PC-3 (cell line): ENCODE measurements around the gene SHE. TPM values are rescaled to one million over a fixed set of nuclear protein-coding genes. Genes with fewer than 3 reads are reported as not detected.

Source experiments
- ATAC-seq: fragments of 200-7000 bp; cut with Tn5 transposase; 2 replicates; pipeline ENCODE4 v1.9.1; 2020; ENCODE audit warnings: mild to moderate bottlenecking, moderate library complexity
- BruUV-seq: library from RNA; stranded (reverse); fragments of 400-500 nt; replicated peaks from 2 replicates; lab custom pipeline; 2021; lab: Mats Ljungman, UMichigan
- CTCF ChIA-PET: fragments of 300-600 bp; sonication (Branson Sonifier 250); formaldehyde crosslinking; loops from one replicate; lab custom pipeline; 2022; ENCODE audit warnings: antibody characterized with exemption; lab: Charles Lee
- POLR2A ChIA-PET: fragments of 300-600 bp; sonication (Branson Sonifier 250); formaldehyde crosslinking; loops from one replicate; lab custom pipeline; 2022; ENCODE audit warnings: antibody characterized with exemption; ENCODE audit not compliant: unreplicated experiment; lab: Charles Lee
- DNase-seq: peaks from one replicate; pipeline ENCODE4 v3.0.0-alpha.2; 2015
- H2AFZ ChIP-seq: fragments of 300-600 bp; sonication (generic); 2 replicates; pipeline ENCODE4 v1.6.0; 2016; ENCODE audit warnings: antibody characterized with exemption, low read length
- H3F3A ChIP-seq: fragments of 300-600 bp; sonication (generic); one replicate; pipeline ENCODE4 v1.6.0; 2017; ENCODE audit warnings: antibody characterized with exemption, low read length, control low read depth, mild to moderate bottlenecking; ENCODE audit not compliant: unreplicated experiment
- H3K27ac ChIP-seq: fragments of 300-600 bp; sonication (generic); 2 replicates; pipeline ENCODE4 v1.5.1; 2016; ENCODE audit warnings: mild to moderate bottlenecking, low read length
- H3K27me3 ChIP-seq: fragments of 300-600 bp; sonication (generic); 2 replicates; pipeline ENCODE4 v1.6.1; 2016; ENCODE audit warnings: low read length, mixed read lengths
- H3K36me3 ChIP-seq: fragments of 300-600 bp; sonication (generic); 2 replicates; pipeline ENCODE4 v1.6.1; 2016; ENCODE audit warnings: low read depth, mixed run types, low read length, mixed read lengths
- H3K4me1 ChIP-seq: fragments of 300-600 bp; sonication (generic); 2 replicates; pipeline ENCODE4 v1.5.1; 2016; ENCODE audit warnings: low read length; ENCODE audit not compliant: insufficient read depth
- H3K4me2 ChIP-seq: fragments of 300-600 bp; sonication (generic); 2 replicates; pipeline ENCODE4 v1.6.0; 2016; ENCODE audit warnings: low read length
- H3K4me3 ChIP-seq: fragments of 300-600 bp; sonication (generic); 2 replicates; pipeline ENCODE4 v1.5.1; 2016; ENCODE audit warnings: mild to moderate bottlenecking, low read length, mixed read lengths
- H3K79me2 ChIP-seq: fragments of 300-600 bp; sonication (generic); 2 replicates; pipeline ENCODE4 v1.6.1; 2017; ENCODE audit warnings: low read length, mixed read lengths
- H3K9ac ChIP-seq: fragments of 300-600 bp; sonication (generic); 2 replicates; pipeline ENCODE4 v1.6.0; 2016; ENCODE audit warnings: mild to moderate bottlenecking, low read length
- H3K9me2 ChIP-seq: fragments of 300-600 bp; sonication (generic); replicated peaks from 2 replicates; pipeline ENCODE4 v1.6.1; 2016; ENCODE audit warnings: mixed run types, low read length, mixed read lengths
- H3K9me3 ChIP-seq: fragments of 300-600 bp; sonication (generic); 2 replicates; pipeline ENCODE4 v1.6.1; 2016; ENCODE audit warnings: low read length, mixed read lengths
- H4K20me1 ChIP-seq: fragments of 300-600 bp; sonication (generic); 2 replicates; pipeline ENCODE4 v1.6.1; 2016; ENCODE audit warnings: low read length, mixed read lengths
- EZH2 ChIP-seq: fragments of 300-600 bp; sonication (generic); IDR thresholded peaks from one replicate; pipeline ENCODE4 v1.6.1; 2017; ENCODE audit warnings: antibody characterized with exemption, mild to moderate bottlenecking, low read length; ENCODE audit not compliant: unreplicated experiment
- EZH2phosphoT487 ChIP-seq: fragments of 300-600 bp; sonication (generic); IDR thresholded peaks from 2 replicates; pipeline ENCODE4 v1.6.1; 2018; ENCODE audit warnings: mild to moderate bottlenecking, antibody characterized with exemption, low read length, borderline replicate concordance
- intact Hi-C: fragments of 100-400 bp; cut with micrococcal nuclease; formaldehyde crosslinking; loops from 2 replicates; pipeline ENCODE4 v1.9.0; 2023
- total RNA-seq: library from RNA; depleted of rRNA; stranded (reverse); fragments of >200 nt; gene quantifications from 2 replicates; pipeline ENCODE4 v1.2.3, GENCODE V29; 2014
- TF ChIP-seq, protein P1 (sequence below): fragments of 300-600 bp; sonication (generic); conservative IDR thresholded peaks from 2 replicates; pipeline ENCODE4 v1.5.1; 2017; ENCODE audit warnings: antibody characterized with exemption, low read depth, mild to moderate bottlenecking, low read length

The SHE gene
- total RNA-seq, 1 experiment from 2014 or later: not detected

DNA sequence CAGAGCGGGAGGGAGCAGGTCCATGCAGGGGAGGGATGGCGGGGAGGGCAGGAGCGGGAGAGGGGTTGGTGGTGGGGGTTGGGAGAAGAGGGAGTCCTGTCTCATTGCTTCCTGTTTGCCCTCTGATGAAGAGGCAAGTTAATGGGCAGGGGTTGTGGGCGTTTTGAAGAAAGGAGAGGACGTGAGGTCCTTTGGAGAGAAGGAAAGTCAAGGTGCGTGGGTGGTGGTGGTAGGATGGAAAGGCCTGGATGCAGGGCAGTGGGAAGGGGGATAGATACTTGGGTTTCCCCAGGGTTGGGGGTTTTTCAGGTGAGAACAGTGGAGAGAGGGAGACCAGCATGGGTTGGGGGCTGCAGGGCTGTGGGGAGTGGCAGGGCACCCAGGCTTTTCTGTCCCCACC lies 39.0 kb upstream of the SHE start:
- Histone ChIP-seq H3K9me3 (no peaks in the 10 kb centered on the region), H2AFZ (no peak overlapping the region), H3K36me3 (no peaks in the 10 kb centered on the region), H3K9me2 (no peaks in the 10 kb centered on the region), H3K4me3 (no peak overlapping the region), H3K4me2 (no peak overlapping the region), H3K79me2 (no peaks in the 10 kb centered on the region), H3F3A (no peaks in the 10 kb centered on the region), H3K27me3 (peaks cover 45% of the 10 kb centered on the region), H3K27ac (no peak overlapping the region), H4K20me1 (no peaks in the 10 kb centered on the region), H3K4me1 (no peaks in the 10 kb centered on the region), H3K9ac (no peak overlapping the region)
- no peak for DNase-seq
- no peak for ATAC-seq
- BruUV-seq: no TSS peak
- CTCF ChIA-PET: no interaction called here
- intact Hi-C loops: no loop called here
- TF ChIP-seq EZH2: no peak
- TF ChIP-seq, protein P1, sequence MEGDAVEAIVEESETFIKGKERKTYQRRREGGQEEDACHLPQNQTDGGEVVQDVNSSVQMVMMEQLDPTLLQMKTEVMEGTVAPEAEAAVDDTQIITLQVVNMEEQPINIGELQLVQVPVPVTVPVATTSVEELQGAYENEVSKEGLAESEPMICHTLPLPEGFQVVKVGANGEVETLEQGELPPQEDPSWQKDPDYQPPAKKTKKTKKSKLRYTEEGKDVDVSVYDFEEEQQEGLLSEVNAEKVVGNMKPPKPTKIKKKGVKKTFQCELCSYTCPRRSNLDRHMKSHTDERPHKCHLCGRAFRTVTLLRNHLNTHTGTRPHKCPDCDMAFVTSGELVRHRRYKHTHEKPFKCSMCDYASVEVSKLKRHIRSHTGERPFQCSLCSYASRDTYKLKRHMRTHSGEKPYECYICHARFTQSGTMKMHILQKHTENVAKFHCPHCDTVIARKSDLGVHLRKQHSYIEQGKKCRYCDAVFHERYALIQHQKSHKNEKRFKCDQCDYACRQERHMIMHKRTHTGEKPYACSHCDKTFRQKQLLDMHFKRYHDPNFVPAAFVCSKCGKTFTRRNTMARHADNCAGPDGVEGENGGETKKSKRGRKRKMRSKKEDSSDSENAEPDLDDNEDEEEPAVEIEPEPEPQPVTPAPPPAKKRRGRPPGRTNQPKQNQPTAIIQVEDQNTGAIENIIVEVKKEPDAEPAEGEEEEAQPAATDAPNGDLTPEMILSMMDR: no peak
- TF ChIP-seq EZH2phosphoT487: no peak
- POLR2A ChIA-PET: no interaction called here

DNA sequence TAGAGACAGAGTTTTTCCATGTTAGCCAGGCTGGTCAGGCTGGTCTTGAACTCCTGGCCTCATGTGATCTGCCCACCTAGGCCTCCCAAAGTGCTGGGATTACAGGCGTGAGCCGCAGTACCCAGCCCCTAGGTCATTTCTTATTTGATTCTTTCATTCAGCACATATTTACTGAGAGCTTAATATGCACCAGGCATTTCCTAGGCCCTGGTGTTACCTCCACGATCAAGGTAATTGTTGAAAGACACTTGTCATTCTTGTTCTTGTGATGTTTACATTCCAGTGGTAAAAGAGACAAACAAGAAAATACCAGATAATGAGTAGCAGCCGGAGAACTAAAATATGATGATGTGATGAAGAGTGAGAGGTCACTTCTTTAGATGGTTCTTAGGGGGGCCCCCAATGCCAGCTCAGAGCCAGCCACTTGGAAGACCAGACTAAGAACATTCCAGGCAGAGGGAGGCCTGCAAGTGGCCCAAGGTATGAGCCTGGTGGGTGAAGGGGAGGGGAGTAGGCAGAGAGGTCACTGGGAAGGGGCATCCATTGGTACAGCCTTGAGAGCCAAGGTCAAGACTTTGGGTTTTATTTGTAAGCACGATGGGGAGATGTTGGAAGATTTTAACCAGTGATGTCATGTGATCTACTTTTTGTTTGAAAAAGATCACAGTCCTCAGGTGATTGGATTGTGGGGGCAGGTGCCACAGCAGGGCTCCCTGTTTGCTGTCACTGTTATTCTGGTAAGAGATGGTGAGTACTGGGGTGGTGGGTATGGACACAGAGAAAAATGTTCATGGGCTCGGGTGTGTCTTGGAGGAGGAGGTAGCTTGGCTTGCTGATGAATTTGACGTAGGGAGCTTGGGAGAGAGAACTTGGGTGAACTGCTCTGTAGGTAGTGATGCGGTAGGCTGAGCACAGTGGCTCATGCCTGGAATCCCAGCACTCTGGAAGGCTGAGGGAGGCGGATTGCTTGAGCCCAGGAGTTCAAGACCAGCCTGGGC lies 37.6 kb upstream of the SHE start:
- Histone ChIP-seq H3K9me2 (no peaks in the 10 kb centered on the region), H4K20me1 (no peaks in the 10 kb centered on the region), H3K9ac (no peak overlapping the region), H3K79me2 (no peaks in the 10 kb centered on the region), H3K27me3 (peaks cover 55% of the 10 kb centered on the region), H3K27ac (no peak overlapping the region), H2AFZ (no peak overlapping the region), H3K9me3 (no peaks in the 10 kb centered on the region), H3K4me2 (no peak overlapping the region), H3K36me3 (no peaks in the 10 kb centered on the region), H3F3A (no peaks in the 10 kb centered on the region), H3K4me1 (no peaks in the 10 kb centered on the region), H3K4me3 (no peak overlapping the region)
- ChIA-PET CTCF (no interaction called here), POLR2A (no interaction called here)
- TF ChIP-seq EZH2: no peak
- TF ChIP-seq EZH2phosphoT487: no peak
- TF ChIP-seq, protein P1: no peak
- no peak for DNase-seq
- no peak for ATAC-seq
- no TSS peak for BruUV-seq
- intact Hi-C loops: loop anchor here (10.0 kb wide), 1 partner anchor 135 kb away; the partner anchor contains the start of gene IL6R

DNA sequence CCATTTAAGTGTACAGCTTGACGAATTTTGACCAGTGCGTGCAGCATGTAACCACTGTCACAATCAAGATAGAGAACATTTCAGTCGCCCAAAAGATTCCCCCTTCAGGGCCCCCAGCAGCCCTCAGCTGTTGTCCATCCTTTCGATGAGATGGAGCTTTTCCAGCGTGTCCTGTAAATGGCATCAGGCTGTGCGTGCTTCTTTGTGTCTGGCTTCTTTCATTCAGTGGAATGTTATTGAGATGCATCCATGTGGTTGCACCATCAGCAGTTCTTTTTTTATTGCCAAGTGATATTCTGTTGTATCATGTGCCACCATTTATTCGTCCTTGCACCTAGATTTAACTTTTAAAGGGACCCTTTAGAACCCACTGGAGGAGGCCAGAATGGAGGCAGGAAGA lies 34.4 kb upstream of the SHE start:
- DNase-seq: no peak
- no peak overlapping the region for H3K9ac ChIP-seq
- no peak overlapping the region for H3K4me2 ChIP-seq
- no peak overlapping the region for H2AFZ ChIP-seq
- H3K9me3 ChIP-seq: no peaks in the 10 kb centered on the region
- intact Hi-C loops: loop anchor here (10.0 kb wide), 1 partner anchor 132 kb away; the partner anchor contains the start of gene IL6R
- ChIA-PET CTCF (no interaction called here), POLR2A (no interaction called here)
- H3K4me3 ChIP-seq: no peak overlapping the region
- no peaks in the 10 kb centered on the region for H3K79me2 ChIP-seq
- no peak overlapping the region for H3K27ac ChIP-seq
- no peaks in the 10 kb centered on the region for H3F3A ChIP-seq
- ATAC-seq: no peak
- H4K20me1 ChIP-seq: no peaks in the 10 kb centered on the region
- H3K36me3 ChIP-seq: no peaks in the 10 kb centered on the region
- no peaks in the 10 kb centered on the region for H3K4me1 ChIP-seq
- TF ChIP-seq, protein P1: no peak
- TF ChIP-seq EZH2 (no peak), EZH2phosphoT487 (no peak)
- H3K9me2 ChIP-seq: no peaks in the 10 kb centered on the region
- no TSS peak for BruUV-seq
- H3K27me3 ChIP-seq: peaks cover 47% of the 10 kb centered on the region
